Testis (tissue), 3 donors: ENCODE data around the gene TMEM19. TPM values are rescaled to one million over a fixed set of nuclear protein-coding genes. Genes with fewer than 3 reads are reported as not detected.

ENCODE experiments used
- DNase-seq: peaks from one replicate; pipeline ENCODE4 v3.0.0-alpha.2; 2019
- H3K27ac ChIP-seq, 2 donors: fragments of 200-600 bp; sonication (generic); one replicate each; pipeline ENCODE4 v1.5.1; 2019
- H3K27me3 ChIP-seq: fragments of 200-600 bp; sonication (generic); one replicate; pipeline ENCODE4 v1.5.1; 2019
- H3K36me3 ChIP-seq: fragments of 200-600 bp; sonication (generic); one replicate; pipeline ENCODE4 v1.5.1; 2017; ENCODE audit warnings: low read depth; ENCODE audit errors: missing control alignments
- H3K4me1 ChIP-seq: fragments of 200-600 bp; sonication (generic); one replicate; pipeline ENCODE4 v1.5.1; 2019
- H3K4me3 ChIP-seq, 2 donors: fragments of 200-600 bp; sonication (generic); one replicate each; pipeline ENCODE4 v1.5.1; 2017 to 2019
- H3K9me3 ChIP-seq: fragments of 200-600 bp; sonication (generic); one replicate; pipeline ENCODE4 v1.5.1; 2017
- CTCF ChIP-seq, 3 experiments: fragments of 450-650 bp in 2 of 3; fragments of 200-600 bp in 1 of 3; sonication (generic) in 1 of 3; IDR thresholded peaks; one replicate each; pipeline ENCODE4 v1.5.1; 2016 to 2019; ENCODE audit warnings: antibody characterized with exemption in 3 of 3, mild to moderate bottlenecking in 2 of 3, moderate library complexity in 1 of 3
- POLR2A ChIP-seq: fragments of 450-650 bp; IDR thresholded peaks from one replicate; pipeline ENCODE4 v1.6.1; 2017; ENCODE audit warnings: antibody characterized with exemption, mild to moderate bottlenecking, moderate library complexity
- WGBS, 2 donors: methylation state at CpG; one replicate each; pipeline ENCODE4 v1.1.5; 2018; 5-methylcytosine and 5-hydroxymethylcytosine counted together
- intact Hi-C: fragments of 100-400 bp; cut with DNase I; formaldehyde crosslinking; loops from one replicate; pipeline ENCODE4 v1.15.1; 2023; ENCODE audit warnings: low total_unique reads
- polyA plus RNA-seq: library from polyadenylated mRNA; stranded (reverse); fragments of 350-450 nt; fragmentation: Illumina TruSeq; extraction: RNeasy Lipid Tissue Mini Kit (QIAGEN cat#74804); gene quantifications from one replicate; pipeline ENCODE4 v1.2.3, GENCODE V29; 2014; ENCODE audit warnings: low read depth, low replicate concordance; ENCODE audit not compliant: insufficient read depth
- total RNA-seq, 2 donors: library from RNA; depleted of rRNA; stranded (reverse); fragments of >200 nt; gene quantifications; one replicate each; pipeline ENCODE4 v1.2.3, GENCODE V29; 2016

The TMEM19 gene
- total and polyA plus RNA-seq, 3 donors from 2014 or later: 11.5 to 16.0 (median 14.9) TPM

GRCh38 chr12:71655495-71655894, 30.4 kb upstream of the TMEM19 start:
- TF ChIP-seq POLR2A (no peak), CTCF (IDR thresholded peaks at IDR 0.05) (no peak)
- intact Hi-C loops: no loop called here
- 71 to 72% methylated on average over 1 of the region's 1 CpG for WGBS, 2 donors
- H3K27me3 ChIP-seq: no peaks in the 10 kb centered on the region
- DNase-seq: no peak
- no peaks in the 10 kb centered on the region for H3K9me3 ChIP-seq
- no peak overlapping the region for H3K4me3 ChIP-seq
- H3K27ac ChIP-seq: no peak overlapping the region
- H3K4me1 ChIP-seq: no peaks in the 10 kb centered on the region
- H3K36me3 ChIP-seq: no peaks in the 10 kb centered on the region

- H3K27me3 ChIP-seq: no peaks in the 10 kb centered on the region
- no peaks in the 10 kb centered on the region for H3K36me3 ChIP-seq
- peaks cover 2% of the 10 kb centered on the region for H3K4me1 ChIP-seq
- no peaks in the 10 kb centered on the region for H3K9me3 ChIP-seq
- 90 to 92% methylated on average over 1 of the region's 1 CpG for WGBS, 2 donors
- TF ChIP-seq CTCF (IDR thresholded peaks at IDR 0.05): no peak
- TF ChIP-seq POLR2A: no peak
- DNase-seq: no peak
- H3K27ac ChIP-seq: no peak overlapping the region
- intact Hi-C loops: no loop called here
- H3K4me3 ChIP-seq: no peak overlapping the region
Measured at GRCh38 chr12:71655907-71656306, 30.0 kb upstream of the TMEM19 start.

- 71 to 72% methylated on average over 3 of the region's 3 CpGs for WGBS, 2 donors
- Histone ChIP-seq H3K36me3 (no peaks in the 10 kb centered on the region), H3K4me1 (peaks cover 10% of the 10 kb centered on the region)
Measured at GRCh38 chr12:71656740-71657139, 29.1 kb upstream of the TMEM19 start.

GRCh38 chr12:71661977-71662530, 23.8 kb upstream of the TMEM19 start:
- H3K9me3 ChIP-seq: no peaks in the 10 kb centered on the region
- no peaks in the 10 kb centered on the region for H3K36me3 ChIP-seq
- intact Hi-C loops: no loop called here
- peak overlapping the region; percentile 88 to 95 for H3K4me3 ChIP-seq
- peaks cover 11% of the 10 kb centered on the region for H3K4me1 ChIP-seq
- H3K27me3 ChIP-seq: no peaks in the 10 kb centered on the region
- no peak for TF ChIP-seq CTCF (IDR thresholded peaks at IDR 0.05)
- no peak for TF ChIP-seq POLR2A
- 3 to 5% methylated on average over 8 of the region's 8 CpGs for WGBS, 2 donors
- DNase-seq: no peak
- peak overlapping the region; percentile 95 to 97 for H3K27ac ChIP-seq

More at GRCh38 chr12:71656740-71657139, 29.1 kb upstream of the TMEM19 start:
- Histone ChIP-seq H3K4me3 (no peak overlapping the region), H3K9me3 (no peaks in the 10 kb centered on the region), H3K27ac (no peak overlapping the region), H3K27me3 (no peaks in the 10 kb centered on the region)
- intact Hi-C loops: no loop called here
- DNase-seq: no peak
- TF ChIP-seq POLR2A: no peak
- TF ChIP-seq CTCF (IDR thresholded peaks at IDR 0.05): no peak
